ENCODE data around the gene DDX56.
A peak's percentile ranks its signal among the peaks of the same experiment; 100 is the strongest.
"Not testable (repeated sequence)": the region's sequence is repeated elsewhere in the genome, so short reads cannot be mapped to it uniquely, and the experiment has no call there.

DDX56 gene

GRCh38 chr7:44573464-44574286, at the start of gene DDX56:
Gene DDX56, minus strand, starts transcription at chr7:44573908. Its CDS starts 13 bp downstream, at chr7:44573895.
- peak; percentile 88 to 95 (median 89) for DNase-seq (ENCODE audit: low read depth in 3 of 3)

GRCh38 chr7:44622342-44623151, 48.8 kb upstream of the DDX56 start:
- no peak for DNase-seq (ENCODE audit: low read depth in 3 of 3)

GRCh38 chr7:44621750-44622103, 48.0 kb upstream of the DDX56 start:
- DNase-seq (ENCODE audit: low read depth in 3 of 3), result no peak

GRCh38 chr7:44621034-44621749, 47.5 kb upstream of the DDX56 start:
- no peak for DNase-seq (ENCODE audit: low read depth in 3 of 3)

GRCh38 chr7:44618753-44619152, 45.0 kb upstream of the DDX56 start:
- DNase-seq (ENCODE audit: low read depth in 3 of 3), result no peak

- no peak for DNase-seq (ENCODE audit: low read depth in 3 of 3)
Measured at GRCh38 chr7:44618045-44618444, 44.3 kb upstream of the DDX56 start.

- no peak for DNase-seq (ENCODE audit: low read depth in 3 of 3)
Measured at GRCh38 chr7:44617225-44617890, 43.6 kb upstream of the DDX56 start.

GRCh38 chr7:44616545-44616944, 42.8 kb upstream of the DDX56 start:
- DNase-seq (ENCODE audit: low read depth in 3 of 3), result no peak

GRCh38 chr7:44615793-44616192, 42.1 kb upstream of the DDX56 start:
- DNase-seq (ENCODE audit: low read depth in 3 of 3), result no peak

- DNase-seq (ENCODE audit: low read depth in 3 of 3), result no peak
Measured at GRCh38 chr7:44615149-44615611, 41.5 kb upstream of the DDX56 start.

- no peak for DNase-seq (ENCODE audit: low read depth in 3 of 3)
Measured at GRCh38 chr7:44609829-44610228, 36.1 kb upstream of the DDX56 start.

- DNase-seq (ENCODE audit: low read depth in 3 of 3), result no peak
Measured at GRCh38 chr7:44608916-44609648, 35.4 kb upstream of the DDX56 start.

GRCh38 chr7:44607141-44608068, 33.7 kb upstream of the DDX56 start:
- no peak for DNase-seq (ENCODE audit: low read depth in 3 of 3)

- DNase-seq (ENCODE audit: low read depth in 3 of 3), result peak; percentile 99
Measured at GRCh38 chr7:44606341-44607140, 32.8 kb upstream of the DDX56 start, which contains the start of gene OGDH. Gene OGDH, plus strand, starts transcription at chr7:44606627. Its CDS starts 17,717 bp downstream, at chr7:44624344.

GRCh38 chr7:44604941-44605340, 31.2 kb upstream of the DDX56 start:
- DNase-seq (ENCODE audit: low read depth in 3 of 3), result no peak

GRCh38 chr7:44603193-44603592, 29.5 kb upstream of the DDX56 start:
- no peak for DNase-seq (ENCODE audit: low read depth in 3 of 3)

GRCh38 chr7:44602576-44602910, 28.8 kb upstream of the DDX56 start:
- DNase-seq (ENCODE audit: low read depth in 3 of 3), result no peak

GRCh38 chr7:44599222-44599621, 25.5 kb upstream of the DDX56 start:
- no peak for DNase-seq (ENCODE audit: low read depth in 3 of 3)

- DNase-seq (ENCODE audit: low read depth in 3 of 3), result not testable (repeated sequence)
Measured at GRCh38 chr7:44597181-44597580, 23.5 kb upstream of the DDX56 start.
